ENCODE results near the gene SPAG8. TPM values are rescaled to one million over a fixed set of nuclear protein-coding genes. Genes with fewer than 3 reads are reported as not detected.

The SPAG8 gene
- total RNA-seq, 1 donor from 2014 or later, result not detected

- TF ChIP-seq, protein P1, sequence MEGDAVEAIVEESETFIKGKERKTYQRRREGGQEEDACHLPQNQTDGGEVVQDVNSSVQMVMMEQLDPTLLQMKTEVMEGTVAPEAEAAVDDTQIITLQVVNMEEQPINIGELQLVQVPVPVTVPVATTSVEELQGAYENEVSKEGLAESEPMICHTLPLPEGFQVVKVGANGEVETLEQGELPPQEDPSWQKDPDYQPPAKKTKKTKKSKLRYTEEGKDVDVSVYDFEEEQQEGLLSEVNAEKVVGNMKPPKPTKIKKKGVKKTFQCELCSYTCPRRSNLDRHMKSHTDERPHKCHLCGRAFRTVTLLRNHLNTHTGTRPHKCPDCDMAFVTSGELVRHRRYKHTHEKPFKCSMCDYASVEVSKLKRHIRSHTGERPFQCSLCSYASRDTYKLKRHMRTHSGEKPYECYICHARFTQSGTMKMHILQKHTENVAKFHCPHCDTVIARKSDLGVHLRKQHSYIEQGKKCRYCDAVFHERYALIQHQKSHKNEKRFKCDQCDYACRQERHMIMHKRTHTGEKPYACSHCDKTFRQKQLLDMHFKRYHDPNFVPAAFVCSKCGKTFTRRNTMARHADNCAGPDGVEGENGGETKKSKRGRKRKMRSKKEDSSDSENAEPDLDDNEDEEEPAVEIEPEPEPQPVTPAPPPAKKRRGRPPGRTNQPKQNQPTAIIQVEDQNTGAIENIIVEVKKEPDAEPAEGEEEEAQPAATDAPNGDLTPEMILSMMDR (IDR thresholded peaks at IDR 0.05), result peak; percentile 6 to 27 (median 7)
- H3K36me3 ChIP-seq, result peaks cover 0 to 8% of the 10 kb centered on the region in 2 donors
- intact Hi-C loops (cut with DNase I), result loop anchor here (2.0 to 10.0 kb wide), 5 partner anchors 31 to 221 kb away; partner anchors contain the start of genes CCDC107, GBA2, RECK and RGP1
- H3K27ac ChIP-seq, result peak overlapping the region; percentile 92 to 96
- peak overlapping the region; percentile 89 to 90 for H3K4me3 ChIP-seq
- DNase-seq (ENCODE audit: low spot score in 2 of 2), result peak in 1 of 2 donors; percentile 84
- peaks cover 8 to 27% of the 10 kb centered on the region in 2 donors for H3K4me1 ChIP-seq
- no peaks in the 10 kb centered on the region for H3K27me3 ChIP-seq
- no peaks in the 10 kb centered on the region for H3K9me3 ChIP-seq
Measured at GRCh38 chr9:35814106-35814840, 2.2 kb upstream of the SPAG8 start.

DNA sequence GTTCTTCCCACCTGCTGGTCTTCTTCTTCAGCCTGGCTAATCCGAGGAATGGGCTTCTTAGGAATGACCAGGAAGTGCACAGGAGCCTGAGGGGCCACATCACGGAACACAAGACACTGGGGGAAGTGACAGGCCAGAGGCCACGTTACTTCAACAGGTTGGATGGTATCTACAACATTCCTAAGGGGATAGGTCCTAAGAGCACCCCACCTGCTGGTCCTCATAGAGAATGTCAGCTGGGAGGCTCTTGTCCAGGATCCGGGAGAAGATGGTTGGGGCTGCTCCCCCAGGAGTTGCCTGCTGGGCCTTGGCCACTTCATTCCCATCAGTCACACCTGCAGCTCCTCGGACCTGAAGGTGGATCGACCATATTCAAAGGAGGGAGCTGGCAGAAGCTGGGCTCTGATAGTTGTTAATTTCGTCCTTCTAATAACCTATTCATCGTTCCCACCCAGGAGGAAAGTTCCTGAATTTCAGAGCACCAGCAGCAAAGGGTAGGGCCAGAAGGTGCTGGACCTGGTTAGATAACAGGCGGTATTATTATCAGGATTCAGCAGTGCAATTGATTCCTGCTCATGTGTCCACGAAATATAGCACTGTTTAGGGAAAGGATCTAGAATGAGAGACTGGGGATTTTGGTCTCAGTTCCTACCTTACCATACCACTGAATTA, 1.5 kb upstream of the SPAG8 start:
- H3K27me3 ChIP-seq, result no peaks in the 10 kb centered on the region
- TF ChIP-seq, protein P1 (IDR thresholded peaks at IDR 0.05), result no peak
- intact Hi-C loops (cut with DNase I), result loop anchor here (2.0 to 10.0 kb wide), 5 partner anchors 31 to 221 kb away; partner anchors contain the start of genes CCDC107, GBA2, RECK and RGP1
- H3K4me3 ChIP-seq, result peak overlapping the region in 1 of 2 donors; percentile 89
- H3K9me3 ChIP-seq, result no peaks in the 10 kb centered on the region
- H3K4me1 ChIP-seq, result peaks cover 8 to 27% of the 10 kb centered on the region in 2 donors
- H3K36me3 ChIP-seq, result peaks cover under 1 to 15% of the 10 kb centered on the region in 2 donors
- peak overlapping the region; percentile 92 to 96 for H3K27ac ChIP-seq
- peak in 1 of 2 donors; percentile 61 for DNase-seq (ENCODE audit: low spot score in 2 of 2)

DNA sequence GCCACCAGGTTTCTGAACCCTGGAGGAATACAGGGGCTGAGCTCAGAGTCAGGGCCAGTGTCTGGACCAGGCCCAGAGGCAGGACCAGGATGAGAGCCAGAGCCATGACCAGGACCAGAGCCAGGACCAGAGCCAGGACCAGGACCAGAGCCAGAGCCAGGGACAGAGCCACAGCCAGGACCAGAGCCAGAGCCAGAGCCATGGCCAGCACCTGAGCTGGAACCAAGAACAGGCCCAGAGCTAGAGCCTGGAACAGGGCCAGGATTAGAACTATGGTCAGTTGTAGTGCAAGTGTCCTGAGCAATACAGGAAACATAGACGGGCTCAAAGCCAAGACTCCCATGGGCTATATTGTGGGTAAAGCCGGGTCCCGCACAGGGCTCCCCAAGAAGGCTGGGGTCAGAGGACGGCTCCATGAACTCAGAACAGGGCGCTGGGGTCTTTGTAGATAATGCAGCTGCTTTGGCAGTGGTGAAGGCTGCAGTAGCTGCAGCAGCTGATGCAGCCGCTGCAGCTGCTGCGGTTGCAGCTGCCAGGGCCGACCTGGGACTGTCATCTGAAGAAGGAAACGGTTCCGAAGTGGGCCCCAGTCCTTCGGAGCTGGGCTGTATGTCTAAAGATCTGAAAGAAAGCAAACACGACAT, 559 bp downstream of the SPAG8 start:
- H3K36me3 ChIP-seq, result peaks cover 22 to 33% of the 10 kb centered on the region in 2 donors
- no peaks in the 10 kb centered on the region for H3K9me3 ChIP-seq
- peak overlapping the region; percentile 56 to 63 for H3K4me3 ChIP-seq
- peak overlapping the region; percentile 84 to 92 for H3K27ac ChIP-seq
- no peak for DNase-seq (ENCODE audit: low spot score in 2 of 2)
- TF ChIP-seq, protein P1 (IDR thresholded peaks at IDR 0.05), result no peak
- no peaks in the 10 kb centered on the region for H3K27me3 ChIP-seq
- peaks cover 8 to 27% of the 10 kb centered on the region in 2 donors for H3K4me1 ChIP-seq
- intact Hi-C loops (cut with DNase I), result loop anchor here (1.0 to 10.0 kb wide), 3 partner anchors 18 to 223 kb away; partner anchors contain the start of genes CCDC107, RECK and RMRP

DNA sequence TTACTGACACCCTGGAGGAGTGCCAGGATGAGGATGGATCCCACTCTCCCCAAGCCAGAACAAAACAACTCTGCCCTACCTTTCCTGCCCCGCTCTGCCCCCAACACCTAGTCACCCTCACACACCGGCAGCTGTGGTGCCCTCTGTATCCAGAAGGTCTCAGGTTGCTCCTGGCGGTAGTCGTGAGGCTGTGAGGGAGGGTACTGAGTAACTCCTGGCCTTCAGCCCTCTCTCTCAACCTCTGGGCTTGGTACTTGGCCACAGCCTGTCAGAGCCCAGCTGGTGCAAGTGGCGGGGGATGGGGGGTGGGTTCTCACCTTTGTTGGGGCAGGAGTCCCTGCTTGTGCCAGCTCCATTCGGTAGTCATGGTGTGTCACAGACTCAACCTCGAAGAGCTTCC, 1.9 kb downstream of the SPAG8 start:
- intact Hi-C loops (cut with DNase I), result loop anchor here (5.0 to 10.0 kb wide), 2 partner anchors 153 to 225 kb away; partner anchors contain the start of genes CCDC107, RECK and RMRP
- no peak overlapping the region for H3K4me3 ChIP-seq
- DNase-seq (ENCODE audit: low spot score in 2 of 2), result no peak

GRCh38 chr9:35808433-35808832, 3.6 kb downstream of the SPAG8 start:
- intact Hi-C loops (cut with DNase I), result no loop called here

More for the DNA sequence above, 1.9 kb downstream of the SPAG8 start:
- no peak overlapping the region for H3K27ac ChIP-seq
- TF ChIP-seq, protein P1 (IDR thresholded peaks at IDR 0.05), result no peak
- peaks cover 8 to 27% of the 10 kb centered on the region in 2 donors for H3K4me1 ChIP-seq
- no peaks in the 10 kb centered on the region for H3K9me3 ChIP-seq
- H3K36me3 ChIP-seq, result peaks cover 26 to 47% of the 10 kb centered on the region in 2 donors
- no peaks in the 10 kb centered on the region for H3K27me3 ChIP-seq

More at GRCh38 chr9:35808433-35808832, 3.6 kb downstream of the SPAG8 start:
- DNase-seq (ENCODE audit: low spot score in 2 of 2), result peak in 1 of 2 donors; percentile 56
- no peak overlapping the region for H3K4me3 ChIP-seq
- H3K27me3 ChIP-seq, result no peaks in the 10 kb centered on the region
- H3K4me1 ChIP-seq, result peaks cover 3 to 19% of the 10 kb centered on the region in 2 donors
- no peaks in the 10 kb centered on the region for H3K9me3 ChIP-seq
- H3K27ac ChIP-seq, result no peak overlapping the region
- TF ChIP-seq, protein P1 (IDR thresholded peaks at IDR 0.05), result no peak
- peaks cover 30 to 50% of the 10 kb centered on the region in 2 donors for H3K36me3 ChIP-seq

Measured in ascending aorta (tissue), 2 donors.